NCI-H2107 treated with DMSO at 0.1 percent for 48 hours (cell line): ENCODE measurements around the gene C9orf72.
"Not testable (repeated sequence)": the region's sequence is repeated elsewhere in the genome, so short reads cannot be mapped to it uniquely, and the experiment has no call there.

ENCODE experiments used
- DNase-seq: peaks from one replicate; lab custom pipeline; 2025; ENCODE audit not compliant: unreplicated experiment; lab: John Stamatoyannopoulos, UW

Gene C9orf72

GRCh38 chr9:27519466-27520465, 53.5 kb downstream of the C9orf72 start:
- no peak for DNase-seq

- DNase-seq: no peak
These were observed 54.5 kb downstream of the C9orf72 start for GRCh38 chr9:27518809-27519208.

GRCh38 chr9:27518006-27518405, 55.3 kb downstream of the C9orf72 start:
- no peak for DNase-seq

GRCh38 chr9:27514551-27514950, 58.7 kb downstream of the C9orf72 start:
- DNase-seq: no peak

GRCh38 chr9:27511771-27512170, 61.5 kb downstream of the C9orf72 start:
- DNase-seq: no peak

- no peak for DNase-seq
These were observed 62.5 kb downstream of the C9orf72 start for GRCh38 chr9:27510780-27511179.

GRCh38 chr9:27506981-27507380, 66.3 kb downstream of the C9orf72 start:
- no peak for DNase-seq

GRCh38 chr9:27505744-27506161, 67.5 kb downstream of the C9orf72 start:
- DNase-seq: no peak

GRCh38 chr9:27504259-27504658, 69.0 kb downstream of the C9orf72 start:
- no peak for DNase-seq

- no peak for DNase-seq
These were observed 69.7 kb downstream of the C9orf72 start for GRCh38 chr9:27503623-27504022.

- DNase-seq: not testable (repeated sequence)
These were observed 72.4 kb downstream of the C9orf72 start for GRCh38 chr9:27500902-27501301.

- DNase-seq: no peak
These were observed 73.8 kb downstream of the C9orf72 start for GRCh38 chr9:27499451-27499850.

GRCh38 chr9:27497883-27498417, 75.3 kb downstream of the C9orf72 start:
- DNase-seq: no peak
